Measurements from ENCODE around the gene PLCH1.

PLCH1 gene

GRCh38 chr3:155423526-155424322, 321.1 kb downstream of the PLCH1 start:
- Histone ChIP-seq H3K27me3 (ENCODE audit: control insufficient read depth, insufficient read depth, low read length) (no peaks in the 10 kb centered on the region), H3K36me3 (ENCODE audit: insufficient read depth, low read length) (no peaks in the 10 kb centered on the region), H3K9me3 (replicated peaks; ENCODE audit: low read length) (peaks cover under 1% of the 10 kb centered on the region), H3K9ac (ENCODE audit: low read depth, low read length) (no peak overlapping the region), H3K4me1 (ENCODE audit: control insufficient read depth, insufficient read depth, low read length) (peaks cover 10% of the 10 kb centered on the region), H3K4me3 (ENCODE audit: low read length) (no peak overlapping the region), H3K4me2 (ENCODE audit: low read length) (no peak overlapping the region)

GRCh38 chr3:155420881-155421486, 323.9 kb downstream of the PLCH1 start:
- no peak overlapping the region for H3K9ac ChIP-seq (ENCODE audit: low read depth, low read length)
- H3K4me3 ChIP-seq (ENCODE audit: low read length): no peak overlapping the region
- H3K9me3 ChIP-seq (replicated peaks; ENCODE audit: low read length): no peaks in the 10 kb centered on the region
- H3K4me1 ChIP-seq (ENCODE audit: control insufficient read depth, insufficient read depth, low read length): peaks cover 24% of the 10 kb centered on the region
- H3K36me3 ChIP-seq (ENCODE audit: insufficient read depth, low read length): no peaks in the 10 kb centered on the region
- H3K4me2 ChIP-seq (ENCODE audit: low read length): no peak overlapping the region
- no peaks in the 10 kb centered on the region for H3K27me3 ChIP-seq (ENCODE audit: control insufficient read depth, insufficient read depth, low read length)

GRCh38 chr3:155420406-155420805, 324.5 kb downstream of the PLCH1 start:
- Histone ChIP-seq H3K36me3 (ENCODE audit: insufficient read depth, low read length) (no peaks in the 10 kb centered on the region), H3K9ac (ENCODE audit: low read depth, low read length) (no peak overlapping the region), H3K4me1 (ENCODE audit: control insufficient read depth, insufficient read depth, low read length) (peaks cover 27% of the 10 kb centered on the region), H3K4me2 (ENCODE audit: low read length) (no peak overlapping the region), H3K9me3 (replicated peaks; ENCODE audit: low read length) (no peaks in the 10 kb centered on the region), H3K27me3 (ENCODE audit: control insufficient read depth, insufficient read depth, low read length) (no peaks in the 10 kb centered on the region), H3K4me3 (ENCODE audit: low read length) (no peak overlapping the region)

- Histone ChIP-seq H3K4me1 (ENCODE audit: control insufficient read depth, insufficient read depth, low read length) (peaks cover 24% of the 10 kb centered on the region), H3K9me3 (replicated peaks; ENCODE audit: low read length) (no peaks in the 10 kb centered on the region), H3K27me3 (ENCODE audit: control insufficient read depth, insufficient read depth, low read length) (no peaks in the 10 kb centered on the region), H3K9ac (ENCODE audit: low read depth, low read length) (no peak overlapping the region), H3K4me3 (ENCODE audit: low read length) (no peak overlapping the region), H3K36me3 (ENCODE audit: insufficient read depth, low read length) (no peaks in the 10 kb centered on the region), H3K4me2 (ENCODE audit: low read length) (no peak overlapping the region)
These were observed 326.5 kb downstream of the PLCH1 start for GRCh38 chr3:155418407-155418806.

- H3K9ac ChIP-seq (ENCODE audit: low read depth, low read length): no peak overlapping the region
- H3K4me2 ChIP-seq (ENCODE audit: low read length): peak overlapping the region; percentile 12
- no peak overlapping the region for H3K4me3 ChIP-seq (ENCODE audit: low read length)
- no peaks in the 10 kb centered on the region for H3K9me3 ChIP-seq (replicated peaks; ENCODE audit: low read length)
- H3K4me1 ChIP-seq (ENCODE audit: control insufficient read depth, insufficient read depth, low read length): peaks cover 24% of the 10 kb centered on the region
- H3K27me3 ChIP-seq (ENCODE audit: control insufficient read depth, insufficient read depth, low read length): no peaks in the 10 kb centered on the region
- H3K36me3 ChIP-seq (ENCODE audit: insufficient read depth, low read length): no peaks in the 10 kb centered on the region
These were observed 327.8 kb downstream of the PLCH1 start for GRCh38 chr3:155417119-155417517.

- no peaks in the 10 kb centered on the region for H3K27me3 ChIP-seq (ENCODE audit: control insufficient read depth, insufficient read depth, low read length)
- no peaks in the 10 kb centered on the region for H3K9me3 ChIP-seq (replicated peaks; ENCODE audit: low read length)
- peak overlapping the region; percentile 59 for H3K4me2 ChIP-seq (ENCODE audit: low read length)
- H3K4me1 ChIP-seq (ENCODE audit: control insufficient read depth, insufficient read depth, low read length): peaks cover 24% of the 10 kb centered on the region
- H3K36me3 ChIP-seq (ENCODE audit: insufficient read depth, low read length): no peaks in the 10 kb centered on the region
- H3K9ac ChIP-seq (ENCODE audit: low read depth, low read length): no peak overlapping the region
- peak overlapping the region; percentile 4 for H3K4me3 ChIP-seq (ENCODE audit: low read length)
These were observed 328.3 kb downstream of the PLCH1 start for GRCh38 chr3:155416500-155417118.

GRCh38 chr3:155412904-155413303, 332.0 kb downstream of the PLCH1 start:
- Histone ChIP-seq H3K27me3 (ENCODE audit: control insufficient read depth, insufficient read depth, low read length) (no peaks in the 10 kb centered on the region), H3K4me3 (ENCODE audit: low read length) (no peak overlapping the region), H3K4me1 (ENCODE audit: control insufficient read depth, insufficient read depth, low read length) (peaks cover 16% of the 10 kb centered on the region), H3K9me3 (replicated peaks; ENCODE audit: low read length) (no peaks in the 10 kb centered on the region), H3K9ac (ENCODE audit: low read depth, low read length) (no peak overlapping the region), H3K4me2 (ENCODE audit: low read length) (no peak overlapping the region), H3K36me3 (ENCODE audit: insufficient read depth, low read length) (no peaks in the 10 kb centered on the region)

- peaks cover 17% of the 10 kb centered on the region for H3K4me1 ChIP-seq (ENCODE audit: control insufficient read depth, insufficient read depth, low read length)
- no peaks in the 10 kb centered on the region for H3K9me3 ChIP-seq (replicated peaks; ENCODE audit: low read length)
- H3K27me3 ChIP-seq (ENCODE audit: control insufficient read depth, insufficient read depth, low read length): no peaks in the 10 kb centered on the region
- no peak overlapping the region for H3K9ac ChIP-seq (ENCODE audit: low read depth, low read length)
- H3K36me3 ChIP-seq (ENCODE audit: insufficient read depth, low read length): no peaks in the 10 kb centered on the region
- no peak overlapping the region for H3K4me3 ChIP-seq (ENCODE audit: low read length)
- no peak overlapping the region for H3K4me2 ChIP-seq (ENCODE audit: low read length)
These were observed 333.2 kb downstream of the PLCH1 start for GRCh38 chr3:155411500-155412223.

GRCh38 chr3:155409336-155409735, 335.5 kb downstream of the PLCH1 start:
- H3K9me3 ChIP-seq (replicated peaks; ENCODE audit: low read length): no peaks in the 10 kb centered on the region
- no peaks in the 10 kb centered on the region for H3K36me3 ChIP-seq (ENCODE audit: insufficient read depth, low read length)
- peaks cover 8% of the 10 kb centered on the region for H3K4me1 ChIP-seq (ENCODE audit: control insufficient read depth, insufficient read depth, low read length)
- H3K9ac ChIP-seq (ENCODE audit: low read depth, low read length): no peak overlapping the region
- H3K27me3 ChIP-seq (ENCODE audit: control insufficient read depth, insufficient read depth, low read length): no peaks in the 10 kb centered on the region
- H3K4me2 ChIP-seq (ENCODE audit: low read length): no peak overlapping the region
- no peak overlapping the region for H3K4me3 ChIP-seq (ENCODE audit: low read length)

- H3K36me3 ChIP-seq (ENCODE audit: insufficient read depth, low read length): no peaks in the 10 kb centered on the region
- peaks cover 9% of the 10 kb centered on the region for H3K4me1 ChIP-seq (ENCODE audit: control insufficient read depth, insufficient read depth, low read length)
- no peaks in the 10 kb centered on the region for H3K27me3 ChIP-seq (ENCODE audit: control insufficient read depth, insufficient read depth, low read length)
- no peaks in the 10 kb centered on the region for H3K9me3 ChIP-seq (replicated peaks; ENCODE audit: low read length)
- H3K9ac ChIP-seq (ENCODE audit: low read depth, low read length): no peak overlapping the region
- no peak overlapping the region for H3K4me2 ChIP-seq (ENCODE audit: low read length)
- H3K4me3 ChIP-seq (ENCODE audit: low read length): no peak overlapping the region
These were observed 336.9 kb downstream of the PLCH1 start for GRCh38 chr3:155407971-155408370.

GRCh38 chr3:155407331-155407730, 337.5 kb downstream of the PLCH1 start:
- no peaks in the 10 kb centered on the region for H3K36me3 ChIP-seq (ENCODE audit: insufficient read depth, low read length)
- no peaks in the 10 kb centered on the region for H3K27me3 ChIP-seq (ENCODE audit: control insufficient read depth, insufficient read depth, low read length)
- no peak overlapping the region for H3K4me2 ChIP-seq (ENCODE audit: low read length)
- H3K9me3 ChIP-seq (replicated peaks; ENCODE audit: low read length): no peaks in the 10 kb centered on the region
- H3K4me1 ChIP-seq (ENCODE audit: control insufficient read depth, insufficient read depth, low read length): peaks cover 16% of the 10 kb centered on the region
- H3K4me3 ChIP-seq (ENCODE audit: low read length): no peak overlapping the region
- no peak overlapping the region for H3K9ac ChIP-seq (ENCODE audit: low read depth, low read length)

Data from skeletal muscle satellite cell (primary cell).